Neural progenitor cell (in vitro differentiated cells): Measurements from ENCODE around the gene ACSM2B.

ENCODE experiments used
- EZH2 ChIP-seq: fragments of 200-600 bp; sonication (generic); IDR thresholded peaks from 2 replicates; pipeline ENCODE4 v1.6.1; 2017; ENCODE audit warnings: antibody characterized with exemption, mild to moderate bottlenecking, moderate library complexity
- EZH2phosphoT487 ChIP-seq: fragments of 200-600 bp; sonication (generic); IDR thresholded peaks from 2 replicates; pipeline ENCODE4 v1.6.1; 2017; ENCODE audit warnings: antibody characterized with exemption
- TF ChIP-seq, protein P1 (sequence below): fragments of 200-600 bp; sonication (generic); IDR thresholded peaks from 2 replicates; pipeline ENCODE4 v1.5.1; 2017; ENCODE audit warnings: antibody characterized with exemption, mild to moderate bottlenecking

DNA sequence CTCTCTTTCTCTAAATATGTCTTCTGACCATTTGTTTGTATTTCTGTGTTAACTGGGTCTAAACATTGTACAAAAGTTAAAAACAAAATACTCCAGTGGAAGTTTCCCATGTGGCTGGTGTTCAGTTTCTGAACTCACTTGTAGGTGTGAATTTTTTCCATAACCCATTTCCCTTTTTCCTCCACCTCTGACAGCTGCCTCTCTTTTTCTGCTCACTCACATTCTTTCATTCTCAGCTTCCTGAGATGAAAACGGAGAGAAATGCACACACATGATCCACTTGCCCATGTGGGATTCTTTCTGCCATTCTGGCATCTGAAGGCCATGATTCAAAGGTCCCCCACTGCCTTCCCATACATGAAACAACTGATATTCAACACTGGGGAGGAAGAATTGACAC is 41.1 kb upstream of the ACSM2B start:
- TF ChIP-seq, protein P1, sequence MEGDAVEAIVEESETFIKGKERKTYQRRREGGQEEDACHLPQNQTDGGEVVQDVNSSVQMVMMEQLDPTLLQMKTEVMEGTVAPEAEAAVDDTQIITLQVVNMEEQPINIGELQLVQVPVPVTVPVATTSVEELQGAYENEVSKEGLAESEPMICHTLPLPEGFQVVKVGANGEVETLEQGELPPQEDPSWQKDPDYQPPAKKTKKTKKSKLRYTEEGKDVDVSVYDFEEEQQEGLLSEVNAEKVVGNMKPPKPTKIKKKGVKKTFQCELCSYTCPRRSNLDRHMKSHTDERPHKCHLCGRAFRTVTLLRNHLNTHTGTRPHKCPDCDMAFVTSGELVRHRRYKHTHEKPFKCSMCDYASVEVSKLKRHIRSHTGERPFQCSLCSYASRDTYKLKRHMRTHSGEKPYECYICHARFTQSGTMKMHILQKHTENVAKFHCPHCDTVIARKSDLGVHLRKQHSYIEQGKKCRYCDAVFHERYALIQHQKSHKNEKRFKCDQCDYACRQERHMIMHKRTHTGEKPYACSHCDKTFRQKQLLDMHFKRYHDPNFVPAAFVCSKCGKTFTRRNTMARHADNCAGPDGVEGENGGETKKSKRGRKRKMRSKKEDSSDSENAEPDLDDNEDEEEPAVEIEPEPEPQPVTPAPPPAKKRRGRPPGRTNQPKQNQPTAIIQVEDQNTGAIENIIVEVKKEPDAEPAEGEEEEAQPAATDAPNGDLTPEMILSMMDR: no peak
- TF ChIP-seq EZH2phosphoT487 (no peak), EZH2 (no peak)
